GM18951 (cell line): ENCODE measurements around the gene TPD52L1.

Experiments used
- POLR2A ChIP-seq: IDR thresholded peaks from 4 replicates; pipeline ENCODE4 v1.6.1; 2011; ENCODE audit warnings: mild to moderate bottlenecking; ENCODE audit not compliant: insufficient read length, insufficient read depth; ENCODE audit errors: extremely low read depth
- in situ Hi-C: fragments of 300-500 bp; cut with MboI; formaldehyde crosslinking; loops from one replicate; pipeline ENCODE4 v1.12.0; 2022; ENCODE audit warnings: low sequenced_read_pairs, mixed read lengths, inconsistent platforms; ENCODE audit not compliant: unreplicated experiment

Gene TPD52L1

DNA sequence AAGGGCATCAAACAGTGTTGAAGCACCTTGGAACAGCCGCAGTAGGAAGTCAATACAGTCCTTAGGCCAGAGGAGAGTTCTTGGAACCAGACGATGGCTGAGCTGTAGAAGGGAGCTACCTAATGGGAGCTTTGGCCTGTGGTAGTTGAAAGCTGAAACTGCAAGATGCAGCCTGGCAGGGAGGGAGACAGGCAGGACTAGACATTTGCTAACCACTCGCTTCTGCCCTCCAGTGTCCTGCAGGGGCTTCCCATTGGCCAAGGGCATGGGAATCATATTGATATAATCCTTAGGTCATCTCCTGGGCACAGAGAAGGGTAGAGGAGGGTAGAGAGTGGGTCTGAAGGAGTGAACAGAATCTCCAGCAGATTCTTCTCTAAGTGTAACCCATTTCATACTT is 60.4 kb downstream of the TPD52L1 start:
- in situ Hi-C loops, result no loop called here
- no peak for TF ChIP-seq POLR2A

DNA sequence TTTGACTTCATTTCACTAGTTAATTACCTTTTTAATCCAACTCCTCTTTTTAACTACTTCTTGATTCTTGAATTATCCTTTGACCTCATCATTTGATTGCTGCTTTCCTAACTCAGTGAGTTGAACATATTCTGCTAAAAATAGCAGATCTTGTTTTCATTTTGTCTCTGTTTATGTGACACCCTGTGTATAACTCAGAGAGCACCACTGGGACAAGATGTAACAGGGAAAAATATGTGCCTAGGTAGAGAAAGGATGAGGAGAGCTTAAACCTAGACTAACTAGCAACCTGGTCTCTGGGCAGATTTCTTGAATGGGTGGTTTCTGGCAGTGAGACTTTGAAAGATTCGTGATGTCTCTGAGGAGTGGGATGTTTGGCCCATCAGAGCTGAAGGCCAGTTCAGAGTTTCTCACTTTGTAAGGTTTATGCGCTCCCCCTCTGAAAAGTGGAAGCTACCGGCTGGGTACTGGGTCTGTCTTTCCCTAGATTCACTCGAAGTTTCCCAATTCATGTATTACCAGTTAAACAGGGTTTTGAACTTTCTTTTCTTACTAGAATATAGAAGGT is 61.8 kb downstream of the TPD52L1 start:
- no peak for TF ChIP-seq POLR2A
- in situ Hi-C loops, result no loop called here

DNA sequence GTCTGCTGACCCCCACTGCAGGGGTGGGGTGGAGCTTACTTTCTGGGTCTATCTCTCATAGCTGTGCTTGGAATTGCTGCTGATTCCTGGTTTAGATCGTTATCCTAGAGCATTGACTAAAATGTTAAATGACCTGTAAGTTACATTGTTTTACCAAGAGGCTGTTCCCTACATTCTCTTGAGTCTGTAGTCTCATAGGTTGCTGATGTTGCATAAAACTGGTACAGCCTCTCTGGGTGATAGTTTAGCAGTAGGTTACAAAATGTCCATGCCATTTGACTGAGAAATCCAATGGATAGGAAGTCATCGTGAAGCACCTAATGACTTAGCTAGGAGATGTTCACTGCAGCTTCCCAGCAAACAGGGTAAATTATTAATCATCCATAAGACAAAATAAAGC is 62.4 kb downstream of the TPD52L1 start:
- TF ChIP-seq POLR2A, result no peak
- in situ Hi-C loops, result no loop called here

DNA sequence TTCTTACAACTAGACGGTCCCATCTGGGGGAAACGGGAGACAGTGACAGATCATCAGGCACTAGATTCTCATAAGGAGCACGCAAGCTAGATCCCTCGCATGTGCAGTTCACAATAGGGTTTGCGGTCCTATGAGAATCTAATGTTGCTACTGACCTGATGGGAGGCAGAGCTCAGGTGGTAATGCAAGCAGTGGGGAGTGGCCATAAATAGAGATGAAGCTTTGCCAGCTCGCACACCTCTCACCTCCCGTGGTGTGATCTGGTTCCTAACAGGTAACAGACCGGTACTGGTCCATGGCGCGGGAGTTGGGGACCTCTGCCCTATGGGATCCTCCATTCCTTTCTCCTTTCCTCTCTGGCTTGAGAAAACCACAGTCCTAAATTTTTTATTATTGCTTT is 63.8 kb downstream of the TPD52L1 start:
- in situ Hi-C loops, result no loop called here
- TF ChIP-seq POLR2A, result no peak

DNA sequence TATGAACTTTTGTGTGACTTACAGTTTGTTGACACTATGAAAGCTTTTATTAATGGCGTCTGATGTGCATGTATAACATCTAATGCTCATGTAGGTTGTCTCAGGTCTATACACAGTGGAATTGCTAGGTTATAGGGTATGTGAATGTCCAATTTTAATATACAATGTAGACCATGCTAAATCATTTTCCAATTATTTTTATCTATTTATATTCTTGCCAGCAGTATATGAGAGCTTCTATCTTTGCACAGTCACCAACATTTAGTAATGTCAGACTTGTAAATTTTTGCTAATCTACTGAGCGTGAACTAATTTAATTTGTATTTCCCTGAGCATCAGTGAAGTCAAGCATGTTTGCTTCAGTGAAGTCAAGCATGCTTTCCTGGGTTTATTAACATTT is 64.4 kb downstream of the TPD52L1 start:
- in situ Hi-C loops, result no loop called here
- TF ChIP-seq POLR2A, result no peak

DNA sequence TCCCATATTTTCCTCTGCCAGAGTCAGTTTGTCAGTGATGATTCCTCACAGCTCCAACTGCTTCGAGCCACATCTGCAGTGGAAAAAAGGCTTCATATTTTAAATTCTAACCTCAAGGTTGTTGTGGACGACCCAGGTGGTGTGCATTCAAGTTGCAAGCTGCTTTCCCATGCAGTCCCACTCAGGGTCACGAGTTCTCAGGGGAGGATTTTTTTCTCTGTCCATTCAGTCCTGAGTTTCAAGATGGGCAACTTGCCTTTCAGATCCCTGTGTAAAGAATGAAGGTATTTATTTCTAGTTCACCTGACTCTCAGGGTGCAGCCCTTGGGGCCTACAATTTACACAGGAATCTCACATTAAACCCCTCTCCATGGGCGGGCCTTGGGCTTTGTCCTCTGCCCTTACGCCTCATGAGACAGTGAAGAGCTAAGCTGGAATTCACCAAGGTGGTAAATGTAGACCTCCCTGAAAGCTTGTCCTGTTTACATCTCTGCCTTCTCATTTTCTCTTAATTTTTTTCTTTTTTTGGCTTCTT is 65.9 kb downstream of the TPD52L1 start:
- no peak for TF ChIP-seq POLR2A

DNA sequence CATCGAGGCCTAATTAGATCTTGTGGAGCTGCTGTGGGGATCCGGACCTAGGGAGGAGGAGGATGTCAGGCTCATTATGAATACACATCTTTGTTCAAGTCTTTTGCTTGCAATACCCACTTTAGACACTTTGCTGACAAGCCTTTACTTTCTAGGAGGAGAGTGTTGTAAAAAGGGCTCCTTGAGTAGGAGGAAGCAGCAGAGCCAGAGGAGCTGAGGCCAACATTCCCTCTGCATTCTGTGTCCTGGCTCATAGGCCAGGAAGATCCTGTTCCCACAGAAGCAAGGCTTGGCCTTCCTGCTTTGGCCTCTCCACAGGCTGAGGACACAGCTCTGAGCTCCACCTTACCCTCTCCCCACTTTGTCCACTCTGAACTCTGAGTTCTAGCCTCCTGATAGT is 67.1 kb downstream of the TPD52L1 start:
- TF ChIP-seq POLR2A, result no peak
- in situ Hi-C loops, result no loop called here

More for the DNA sequence above, 65.9 kb downstream of the TPD52L1 start:
- in situ Hi-C loops, result no loop called here

DNA sequence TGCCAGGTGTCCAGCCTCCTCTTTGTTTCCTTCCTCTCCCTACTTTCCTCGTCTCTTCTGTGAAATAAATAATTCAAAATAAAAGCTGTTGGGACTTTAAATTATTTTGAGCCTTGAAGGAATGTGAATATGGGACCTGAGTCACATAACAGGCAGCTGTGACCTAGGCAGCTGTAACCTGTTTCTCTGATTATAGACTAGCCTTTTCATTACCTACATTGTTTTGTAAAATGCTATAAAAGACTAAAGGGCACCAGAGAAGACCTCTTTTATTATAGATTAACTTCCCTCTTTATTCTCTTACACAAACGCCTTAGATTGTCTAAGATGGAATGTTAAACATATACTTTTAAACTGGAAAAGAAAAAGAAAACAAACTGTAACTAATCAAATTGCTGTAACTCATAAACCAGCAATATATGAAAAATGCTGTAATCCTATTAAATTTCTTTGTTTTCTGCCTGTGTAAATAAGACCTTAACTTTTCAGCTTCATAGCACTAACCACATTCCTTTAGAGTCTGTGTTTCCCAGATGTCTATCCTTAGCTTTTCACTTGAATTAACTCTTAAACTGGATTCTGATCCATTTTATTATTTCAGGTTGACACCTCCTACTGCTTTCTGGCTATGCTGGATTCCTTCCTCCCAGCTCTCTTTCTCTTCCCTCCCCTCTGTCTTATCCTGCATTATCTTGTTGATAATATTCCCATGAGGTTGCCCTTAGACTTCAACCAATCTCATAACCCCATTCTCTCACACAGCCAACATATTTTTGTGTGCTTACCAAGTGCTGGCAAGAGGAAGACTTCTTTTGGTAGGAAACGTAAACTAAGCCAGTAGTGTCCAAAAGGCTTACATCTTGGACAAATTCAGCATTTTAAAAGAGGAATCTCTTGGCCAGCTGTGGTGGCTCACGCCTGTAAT is 69.2 kb downstream of the TPD52L1 start:
- in situ Hi-C loops, result no loop called here
- TF ChIP-seq POLR2A, result no peak

DNA sequence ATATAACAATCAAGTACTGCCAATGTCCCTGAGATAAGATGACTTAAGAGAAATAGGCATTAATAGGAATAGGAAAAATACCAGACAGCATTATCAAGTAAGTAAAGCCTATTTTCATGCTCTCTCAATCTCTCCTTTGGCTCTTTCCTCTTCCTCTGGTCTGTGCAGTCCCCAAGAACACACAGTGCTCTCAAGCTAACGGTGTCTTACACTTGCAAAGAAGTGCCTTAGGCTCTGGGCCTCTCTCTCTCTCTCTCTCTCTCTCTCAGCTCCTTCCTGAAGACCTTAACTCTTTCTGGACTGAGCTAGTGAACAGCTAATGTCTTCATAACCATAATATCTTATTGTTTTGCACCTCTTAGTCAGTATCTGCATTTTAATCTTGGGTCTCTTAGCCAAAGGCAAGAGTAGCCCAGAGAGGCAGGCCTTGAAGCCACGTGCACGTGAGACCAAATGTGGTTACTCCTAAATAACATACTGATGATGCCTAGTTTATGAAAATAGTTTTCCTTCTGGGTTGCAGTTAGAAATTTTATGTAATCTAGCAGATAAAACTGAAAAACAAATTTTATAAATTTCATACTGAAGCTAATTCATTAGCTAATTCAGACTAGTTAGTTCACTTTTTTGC is 70.8 kb downstream of the TPD52L1 start:
- in situ Hi-C loops, result no loop called here
- TF ChIP-seq POLR2A, result no peak

DNA sequence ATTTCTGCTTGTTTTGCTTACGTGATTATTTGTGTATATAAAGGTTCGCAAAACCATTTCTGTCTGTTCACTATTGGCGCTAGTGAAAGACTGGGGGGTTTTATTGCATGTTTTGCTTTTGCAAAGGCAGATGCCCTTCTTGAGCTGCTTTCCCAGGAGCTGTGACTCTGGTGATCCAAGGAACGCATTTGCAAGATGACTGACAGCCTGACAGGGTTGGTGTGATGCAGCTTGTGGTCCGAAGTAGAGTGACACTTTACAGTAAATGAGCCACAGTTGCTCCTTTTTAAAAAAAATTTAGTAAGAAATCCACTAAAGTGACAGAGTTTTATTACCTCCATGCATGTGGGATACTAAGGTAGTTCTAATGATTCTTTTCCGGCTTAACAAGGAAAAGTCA is 73.7 kb downstream of the TPD52L1 start:
- TF ChIP-seq POLR2A, result no peak
- in situ Hi-C loops, result no loop called here

DNA sequence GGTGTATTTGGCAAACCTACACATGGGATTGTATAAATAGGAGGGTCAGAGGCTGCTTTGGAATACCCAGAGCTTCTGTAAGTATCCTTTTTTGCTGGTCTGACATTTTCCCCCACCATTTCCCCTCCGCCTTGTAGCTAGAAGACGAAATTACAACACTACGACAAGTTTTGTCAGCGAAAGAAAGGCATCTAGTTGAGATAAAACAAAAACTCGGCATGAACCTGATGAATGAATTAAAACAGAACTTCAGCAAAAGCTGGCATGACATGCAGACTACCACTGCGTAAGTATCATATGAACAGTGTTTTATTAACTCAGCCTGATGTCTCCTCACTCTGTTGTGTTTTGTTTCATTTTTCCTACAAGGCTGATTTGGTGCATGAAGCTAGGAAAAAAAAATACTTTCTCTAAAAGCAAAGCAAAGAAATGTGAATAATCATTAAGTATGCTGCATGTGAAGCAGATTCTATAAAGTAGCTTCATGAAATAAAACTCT is 75.5 kb downstream of the TPD52L1 start:
- in situ Hi-C loops, result no loop called here
- no peak for TF ChIP-seq POLR2A

DNA sequence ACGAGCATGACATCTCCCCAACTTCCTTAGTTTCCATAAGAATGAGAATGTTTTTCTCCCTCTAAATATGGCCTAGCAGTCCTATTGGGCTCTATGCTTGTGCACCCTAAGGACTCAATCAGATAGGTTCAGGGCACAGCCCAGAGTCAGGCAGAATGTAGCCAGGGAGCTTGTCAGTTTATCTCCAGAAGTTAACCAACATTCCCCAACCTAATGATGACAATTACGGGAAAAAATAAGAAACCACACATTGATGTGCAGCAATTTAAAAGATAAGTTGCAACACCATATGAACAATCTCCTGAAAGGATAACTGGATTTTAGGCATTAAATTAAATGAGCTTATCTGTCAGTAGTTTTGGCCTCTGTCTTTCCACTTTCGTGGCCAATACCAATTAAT is 77.1 kb downstream of the TPD52L1 start:
- in situ Hi-C loops, result no loop called here
- TF ChIP-seq POLR2A, result no peak

DNA sequence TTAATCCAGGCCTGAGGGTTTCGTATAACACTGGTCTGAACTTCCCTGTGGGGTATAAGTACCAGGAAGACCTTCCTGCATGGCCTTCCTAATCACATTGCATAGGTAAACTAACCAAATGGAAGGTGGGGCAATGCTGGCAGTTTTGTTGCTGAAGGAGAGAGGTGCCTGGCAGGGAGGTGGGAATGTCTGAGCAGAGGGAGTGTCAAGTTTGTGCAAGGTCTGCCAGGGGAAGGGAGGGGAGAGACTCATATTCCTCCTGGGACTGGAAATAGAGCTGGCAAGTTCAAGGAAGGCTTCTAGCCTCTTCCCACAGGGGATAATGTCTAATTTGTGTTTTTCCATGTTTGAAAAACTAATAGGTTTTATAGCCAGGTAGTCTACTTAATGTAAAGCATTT is 77.6 kb downstream of the TPD52L1 start:
- in situ Hi-C loops, result no loop called here
- no peak for TF ChIP-seq POLR2A
